ENCODE data around the gene EGLN1.
"Not testable (repeated sequence)": the region's sequence is repeated elsewhere in the genome, so short reads cannot be mapped to it uniquely, and the experiment has no call there.

The EGLN1 gene

DNA sequence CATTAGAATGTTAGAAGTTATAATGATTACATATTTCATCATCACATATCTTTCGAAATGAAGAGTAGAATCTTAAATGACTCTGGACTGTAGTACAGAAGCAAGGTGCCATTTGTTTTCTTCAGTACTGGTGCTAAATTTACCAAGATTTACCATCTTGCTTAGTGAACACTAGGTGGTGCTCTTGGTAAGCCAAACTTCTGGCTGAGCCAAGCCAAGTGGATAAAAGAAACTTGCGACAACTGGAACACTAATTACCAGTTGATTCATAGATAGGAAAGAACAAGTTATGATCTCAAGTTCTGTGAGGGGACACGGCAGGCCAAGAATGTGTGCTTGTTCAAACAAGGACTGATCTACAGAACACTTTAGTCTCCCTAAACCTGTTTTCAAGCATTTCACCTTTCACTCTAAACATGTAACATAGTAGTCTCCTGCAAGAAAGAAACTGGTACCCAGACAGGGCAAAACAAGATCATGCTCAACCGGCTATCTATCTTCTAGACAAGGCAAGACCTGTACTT lies 64.2 kb downstream of the EGLN1 start:
- DNase-seq (ENCODE audit: low spot score): peak; percentile 54

DNA sequence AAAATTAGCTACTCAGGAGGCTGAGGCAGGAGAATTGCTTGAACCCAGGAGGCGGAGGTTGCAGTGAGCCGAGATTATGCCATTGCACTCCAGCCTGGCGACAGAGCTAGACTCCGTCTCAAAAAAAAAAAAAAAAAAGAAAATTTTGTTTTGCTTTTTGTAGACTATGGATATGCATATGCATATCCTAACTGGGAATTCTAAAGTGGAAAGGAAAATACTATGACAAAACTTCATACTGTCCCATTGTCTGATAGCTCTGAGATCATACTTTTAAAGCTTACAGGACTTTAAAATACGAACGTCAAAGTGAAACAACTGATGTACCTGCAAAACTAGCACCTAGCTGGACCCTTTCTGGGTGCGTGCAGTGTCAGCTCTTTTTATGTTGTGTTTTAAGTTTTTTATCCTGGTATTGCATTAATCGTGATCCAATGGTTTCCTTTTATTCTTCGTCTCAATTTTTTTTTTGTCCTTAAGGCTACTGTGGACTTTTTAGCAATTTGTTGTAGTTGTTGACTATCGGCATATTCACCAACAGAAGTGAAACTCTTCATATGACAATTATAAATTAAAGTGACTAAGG lies 64.8 kb downstream of the EGLN1 start:
- no peak for DNase-seq (ENCODE audit: low spot score)

DNA sequence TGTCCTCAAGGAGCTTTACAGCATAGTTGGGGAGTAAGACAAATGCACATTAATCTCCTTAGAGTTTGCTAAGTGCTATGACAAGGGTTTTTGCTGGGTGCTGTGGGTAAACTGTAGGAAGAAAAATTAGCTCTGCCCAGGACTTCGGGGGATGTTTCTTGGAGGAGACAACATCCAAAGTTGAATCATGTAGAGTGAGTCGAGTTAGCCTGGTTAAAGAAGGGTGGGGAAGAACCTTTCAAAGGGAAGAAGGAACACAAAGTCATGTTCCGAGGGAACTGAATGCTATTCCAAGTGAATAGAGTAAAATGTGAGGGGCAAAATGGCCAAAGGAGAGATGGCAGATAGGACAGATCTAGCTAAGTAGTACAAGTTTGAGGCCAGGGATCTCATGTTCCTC lies 66.9 kb downstream of the EGLN1 start:
- no peak for DNase-seq (ENCODE audit: low spot score)

DNA sequence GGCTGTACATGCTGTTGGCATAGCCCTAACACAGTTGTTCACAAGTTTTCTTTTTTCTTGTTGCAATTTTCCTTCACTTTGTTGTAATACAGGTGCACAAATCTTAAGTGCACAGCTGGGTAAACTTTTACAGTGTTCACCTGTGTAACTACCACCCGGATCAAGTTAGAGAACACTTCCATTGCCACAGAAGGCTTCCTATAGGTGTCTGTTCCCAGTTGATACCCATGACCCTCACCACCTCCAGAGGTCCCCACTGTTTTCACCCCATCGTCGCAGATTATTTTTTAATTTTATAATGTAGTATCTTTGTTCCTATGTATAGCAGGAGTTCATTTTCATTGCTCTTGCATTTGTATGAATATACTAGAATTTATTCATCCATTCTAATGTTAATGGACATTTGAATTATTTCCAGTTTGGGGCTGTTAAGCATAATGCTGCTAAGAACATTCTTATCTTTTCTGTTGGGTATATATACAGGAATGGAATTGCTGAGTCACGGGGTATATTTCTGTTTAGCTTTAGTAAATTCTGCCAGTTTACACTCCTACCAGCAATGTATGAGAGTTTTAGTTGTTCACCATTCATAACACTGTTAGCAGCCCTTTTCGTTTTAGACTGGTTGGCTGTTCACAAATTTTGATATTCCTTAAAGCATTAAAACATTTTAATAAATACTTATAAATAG lies 67.6 kb downstream of the EGLN1 start:
- DNase-seq (ENCODE audit: low spot score): no peak

DNA sequence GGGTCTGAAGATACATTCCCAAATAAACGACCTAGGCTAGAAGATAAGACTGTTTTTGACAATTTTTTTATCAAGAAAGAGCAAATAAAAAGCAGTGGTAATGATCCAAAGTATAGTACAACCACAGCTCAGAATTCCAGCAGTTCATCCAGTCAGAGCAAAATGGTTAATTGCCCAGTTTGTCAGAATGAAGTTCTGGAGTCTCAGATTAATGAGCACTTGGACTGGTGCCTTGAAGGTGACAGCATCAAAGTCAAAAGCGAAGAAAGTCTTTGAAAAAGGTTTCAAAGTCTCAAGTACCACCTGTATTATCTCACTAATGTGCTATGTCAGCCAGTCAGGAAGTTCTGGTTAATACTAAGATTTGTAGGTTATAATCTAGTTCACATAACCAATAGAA lies 69.0 kb downstream of the EGLN1 start:
- no peak for DNase-seq (ENCODE audit: low spot score)

DNA sequence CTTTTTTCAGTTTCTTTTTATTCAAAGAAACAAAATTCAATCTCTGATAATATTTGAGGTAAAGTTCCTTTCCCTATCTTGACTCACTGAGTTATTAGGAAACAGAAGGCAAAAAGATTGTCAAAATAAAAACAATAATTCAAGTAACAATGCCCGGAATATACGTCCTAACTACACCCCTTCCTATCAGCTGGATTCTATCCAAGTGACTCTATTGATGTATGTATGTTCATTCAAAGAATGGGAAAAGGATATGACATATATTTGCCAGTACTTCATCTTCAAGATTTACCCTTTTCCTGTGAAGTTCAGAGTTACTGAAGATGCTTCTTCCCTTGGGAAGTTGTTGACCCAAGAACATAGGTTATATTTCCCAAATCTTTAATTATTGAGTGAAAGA lies 70.3 kb downstream of the EGLN1 start:
- no peak for DNase-seq (ENCODE audit: low spot score)

- DNase-seq (ENCODE audit: low spot score): not testable (repeated sequence)
Measured at GRCh38 chr1:231348856-231349255, 73.2 kb downstream of the EGLN1 start.

DNA sequence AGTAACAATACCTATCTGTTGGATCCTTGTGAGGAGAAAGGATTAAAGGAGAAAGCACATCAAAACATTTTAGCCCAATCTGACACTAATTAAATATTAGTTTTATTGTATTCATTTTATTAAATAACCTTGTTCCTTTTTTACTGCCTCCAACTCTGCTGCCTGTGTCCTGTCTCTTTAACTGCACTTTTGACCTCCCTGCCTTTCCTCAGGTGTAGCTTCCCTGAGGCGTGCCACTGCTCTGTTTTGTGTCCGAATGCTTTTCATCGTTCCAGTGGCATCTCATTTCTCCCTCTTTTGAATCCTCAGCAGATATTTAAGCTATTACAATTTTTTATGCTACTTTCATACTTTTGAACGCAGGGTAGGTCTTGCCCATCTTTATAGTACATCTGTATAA lies 73.6 kb downstream of the EGLN1 start:
- DNase-seq (ENCODE audit: low spot score): no peak

- DNase-seq (ENCODE audit: low spot score): no peak
Measured at GRCh38 chr1:231347961-231348360, 74.1 kb downstream of the EGLN1 start.

DNA sequence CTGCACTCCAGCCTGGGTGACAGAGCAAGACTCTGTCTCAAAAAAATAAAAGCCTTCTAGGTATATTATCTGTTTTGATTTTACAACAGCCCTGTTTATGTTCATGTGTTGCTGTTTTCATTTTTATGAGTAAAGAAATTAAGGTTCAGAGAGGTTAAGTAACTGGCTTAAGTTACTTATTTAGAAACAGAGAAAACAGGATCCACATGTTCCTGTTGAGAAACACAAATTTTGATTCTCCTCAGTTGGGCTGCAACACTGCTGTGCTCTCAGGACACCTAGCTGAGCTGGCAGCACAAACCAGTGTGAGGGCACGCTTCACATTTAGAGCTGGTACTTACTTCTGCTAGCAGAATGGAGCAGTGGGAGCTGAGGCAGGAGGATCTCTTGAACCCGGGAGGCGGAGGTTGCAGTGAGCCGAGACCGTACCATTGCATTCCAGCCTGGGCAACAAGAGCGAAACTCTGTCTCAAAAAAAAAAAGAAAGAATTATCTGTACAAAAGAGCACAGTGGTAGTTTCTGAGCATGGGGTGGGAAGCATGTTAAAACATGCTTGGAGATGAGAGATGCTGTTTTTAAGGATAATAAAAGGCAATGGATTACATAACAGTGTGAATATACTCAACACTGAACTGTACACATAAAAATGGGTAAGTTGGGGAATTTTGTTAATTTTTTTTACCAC lies 81.6 kb downstream of the EGLN1 start:
- DNase-seq (ENCODE audit: low spot score): no peak

DNA sequence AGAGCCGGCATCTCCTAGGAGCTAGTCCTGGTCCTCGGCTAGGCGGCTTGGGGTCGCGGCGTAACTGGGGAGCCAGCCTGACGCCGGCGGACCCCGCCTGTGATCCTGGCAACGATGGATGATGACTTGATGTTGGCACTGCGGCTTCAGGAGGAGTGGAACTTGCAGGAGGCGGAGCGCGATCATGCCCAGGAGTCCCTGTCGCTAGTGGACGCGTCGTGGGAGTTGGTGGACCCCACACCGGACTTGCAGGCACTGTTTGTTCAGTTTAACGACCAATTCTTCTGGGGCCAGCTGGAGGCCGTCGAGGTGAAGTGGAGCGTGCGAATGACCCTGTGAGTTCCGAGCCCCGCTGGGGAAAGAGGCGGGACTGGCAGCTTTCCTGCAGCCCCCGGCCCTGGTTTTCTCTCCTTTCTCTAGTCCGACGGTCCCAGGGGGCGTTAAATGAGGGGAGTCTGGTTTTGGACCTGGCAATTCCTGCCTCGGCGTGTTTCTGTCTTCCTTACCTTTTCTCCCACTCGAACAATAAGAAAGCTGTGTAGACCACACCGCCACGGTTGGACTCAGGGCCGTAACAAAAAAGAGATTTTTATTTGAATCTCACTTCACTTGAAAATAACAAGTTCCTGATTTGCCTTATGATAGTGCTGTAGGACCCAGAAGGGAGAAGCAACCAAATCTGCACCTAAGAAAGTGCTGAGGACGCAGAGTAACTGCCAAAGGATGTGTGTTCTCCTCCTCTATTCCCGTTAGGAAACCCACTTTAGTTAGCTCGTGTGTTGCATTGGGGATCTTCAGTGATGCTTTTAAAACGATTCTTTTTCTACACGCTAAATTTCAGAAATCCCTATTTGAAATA lies 83.6 kb downstream of the EGLN1 start, which contains the start of gene SPRTN:
Gene SPRTN, plus strand, starts transcription at position 24 of the 859 bp plus-strand sequence. Its CDS starts 91 bp downstream, at position 115.
- DNase-seq (ENCODE audit: low spot score): peak; percentile 95

- DNase-seq (ENCODE audit: low spot score): peak; percentile 96
Measured at GRCh38 chr1:231337472-231338269, 84.4 kb downstream of the EGLN1 start, which contains the start of gene EXOC8. TSS of gene EXOC8 (minus strand) at chr1:231337852. CDS start at chr1:231337745, 107 bp downstream.

DNA sequence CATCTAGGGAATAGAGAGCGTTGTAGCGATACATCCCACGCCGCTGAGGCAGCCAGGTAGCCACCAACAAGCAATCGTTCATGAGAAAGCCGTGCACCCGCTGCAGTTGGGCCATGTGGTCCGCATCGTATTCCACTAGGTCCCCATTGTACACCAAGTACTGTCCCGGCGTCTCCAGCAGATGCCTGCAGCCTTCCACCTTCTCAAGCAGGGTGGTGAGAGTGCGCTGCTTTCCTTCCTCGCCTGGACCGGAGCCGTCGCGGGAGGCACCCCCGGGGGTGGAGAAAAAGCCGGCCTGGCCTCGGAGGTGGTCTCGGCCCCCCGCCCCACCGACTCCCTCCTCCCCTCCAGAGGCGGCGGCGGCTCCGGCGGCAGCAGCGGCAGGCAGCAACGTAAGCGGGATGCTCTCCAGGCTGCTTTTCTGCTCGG lies 85.0 kb downstream of the EGLN1 start:
- no peak for DNase-seq (ENCODE audit: low spot score)

DNA sequence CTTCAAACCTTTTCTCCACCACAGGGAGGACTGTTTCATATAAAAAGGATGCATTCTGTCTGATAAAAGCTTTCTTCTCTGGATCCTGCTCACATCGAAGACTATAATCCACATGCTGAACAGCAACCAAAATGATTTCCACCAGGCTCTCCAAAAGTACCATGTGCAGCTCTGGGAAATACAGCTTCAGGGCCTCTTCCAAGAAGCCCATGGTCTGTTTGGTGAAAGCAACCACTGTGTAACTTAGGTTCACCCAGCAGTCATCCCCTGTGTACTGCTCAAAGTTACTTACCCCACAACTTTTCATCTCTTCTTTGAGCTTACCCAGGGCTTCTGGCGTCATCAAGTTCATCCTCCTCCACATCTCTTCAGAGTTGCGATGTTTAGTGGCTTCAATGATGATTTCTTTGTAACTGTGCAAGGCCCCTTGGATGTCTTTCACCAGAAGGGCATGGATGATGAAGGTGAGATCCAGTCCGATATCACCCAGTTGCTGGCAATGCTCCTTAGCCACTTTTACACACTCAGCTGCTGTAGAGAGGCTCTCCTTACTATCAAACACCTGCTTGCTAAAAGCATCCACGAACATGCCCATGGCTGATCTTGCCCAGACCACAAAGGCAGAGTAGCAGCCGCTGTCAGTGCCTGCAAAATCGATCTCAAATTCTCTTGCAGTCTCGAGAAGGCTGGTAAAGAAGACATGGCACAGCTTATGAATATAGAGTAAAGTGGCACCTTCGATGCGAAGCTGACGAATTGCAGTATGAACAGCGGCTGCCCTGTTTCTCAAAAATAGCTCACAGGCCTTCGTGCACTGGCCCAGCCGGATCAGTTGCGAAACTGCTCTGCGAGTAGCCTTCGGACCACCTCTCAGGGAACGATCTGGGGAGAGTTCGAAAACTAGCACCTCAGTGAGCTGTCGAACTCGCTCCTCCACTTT lies 86.2 kb downstream of the EGLN1 start:
- no peak for DNase-seq (ENCODE audit: low spot score)

- DNase-seq (ENCODE audit: low spot score): no peak
Measured at GRCh38 chr1:231334952-231335351, 87.1 kb downstream of the EGLN1 start.

DNA sequence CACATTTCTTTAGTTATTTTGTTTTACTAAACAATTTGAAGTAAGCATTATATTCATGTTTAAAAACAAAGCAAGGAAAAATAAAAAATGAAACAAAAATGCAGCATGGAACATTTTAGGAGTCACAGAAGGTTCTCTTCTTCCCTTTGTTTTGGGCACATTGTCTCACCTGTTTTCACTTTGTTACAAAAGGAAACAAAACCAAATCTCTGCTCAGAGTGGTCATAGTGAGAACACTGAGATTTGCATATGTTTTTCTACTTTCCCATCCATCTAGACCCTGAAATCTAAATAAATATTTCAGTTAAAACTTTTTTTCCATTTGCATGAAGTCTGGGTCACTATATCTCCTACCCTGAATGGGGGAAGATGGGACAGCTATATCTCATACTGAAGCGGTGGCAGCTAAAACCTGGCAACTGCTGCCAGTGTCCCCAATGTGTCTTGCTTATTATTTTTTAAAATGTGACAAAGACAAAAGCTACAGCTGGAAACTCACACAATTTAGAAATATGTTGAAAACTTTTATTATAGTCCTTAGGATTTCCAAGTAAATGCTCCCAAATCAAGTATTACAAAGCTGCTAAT lies 87.9 kb downstream of the EGLN1 start:
- DNase-seq (ENCODE audit: low spot score): no peak

DNA sequence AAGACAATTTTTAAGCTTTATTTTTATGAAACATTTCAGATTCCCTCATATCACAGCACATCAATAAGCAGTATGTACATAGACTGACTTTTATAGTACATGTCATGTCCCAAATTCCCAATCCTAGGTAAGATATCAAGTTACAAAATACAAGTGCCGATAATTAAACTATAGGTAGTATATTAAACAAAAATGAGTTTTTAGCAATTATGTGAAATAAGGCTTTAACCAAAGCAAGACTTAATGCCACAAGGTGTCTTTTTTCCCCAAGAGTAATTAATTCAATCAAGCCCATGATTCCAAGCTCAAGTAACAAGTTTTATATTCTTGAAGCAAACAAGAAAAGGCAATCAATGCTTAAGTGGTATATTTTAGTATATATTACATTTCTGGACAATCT lies 89.3 kb downstream of the EGLN1 start:
- DNase-seq (ENCODE audit: low spot score): no peak

GRCh38 chr1:231329483-231329882 lies 92.6 kb downstream of the EGLN1 start:
- no peak for DNase-seq (ENCODE audit: low spot score)

DNA sequence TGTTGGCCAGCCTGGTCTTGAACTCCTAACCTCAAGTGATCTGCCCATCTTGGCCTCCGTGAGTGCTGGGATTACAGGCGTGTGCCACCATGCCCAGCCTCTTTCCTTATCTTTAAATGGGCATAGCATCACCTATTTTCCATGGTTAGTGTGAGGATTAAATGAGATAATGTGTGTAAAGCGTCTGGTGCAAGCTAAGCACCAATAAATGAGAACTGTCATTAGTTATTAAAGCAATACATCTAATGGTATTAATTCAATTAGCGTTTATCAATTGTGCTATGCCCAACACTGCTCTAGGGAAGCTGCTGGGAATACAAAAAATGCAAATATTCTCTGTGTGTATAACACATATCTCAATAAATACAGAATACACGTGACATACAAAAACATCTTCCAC lies 94.5 kb downstream of the EGLN1 start:
- no peak for DNase-seq (ENCODE audit: low spot score)

DNA sequence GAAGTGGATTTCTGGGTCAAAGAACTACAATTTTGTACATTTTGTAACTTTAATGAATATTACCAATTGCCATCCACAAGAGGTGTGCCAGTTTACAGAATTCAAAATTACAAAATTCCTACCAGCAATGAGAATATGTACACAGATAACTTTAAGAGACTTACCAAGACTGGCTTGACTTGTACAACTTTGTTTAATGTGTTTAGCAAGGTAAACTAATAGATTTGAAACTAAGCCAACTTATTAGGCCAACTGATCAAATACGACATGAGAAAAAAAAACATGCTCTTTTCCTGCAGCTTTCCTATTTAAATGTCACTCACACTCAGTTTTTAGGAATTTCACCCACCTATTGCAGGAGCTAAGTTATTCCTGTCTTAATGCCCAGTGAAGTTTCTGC lies 95.8 kb downstream of the EGLN1 start:
- DNase-seq (ENCODE audit: low spot score): no peak
